HG02678 (cell line): Measurements from ENCODE around the gene TSNAX.
"Not testable (repeated sequence)": the region's sequence is repeated elsewhere in the genome, so short reads cannot be mapped to it uniquely, and the experiment has no call there.

Experiments used
- ATAC-seq: cut with Tn5 transposase; IDR thresholded peaks from one replicate; pipeline ENCODE4 v1.9.1; 2021; ENCODE audit warnings: mild to moderate bottlenecking, moderate library complexity; ENCODE audit not compliant: unreplicated experiment

TSNAX gene

DNA sequence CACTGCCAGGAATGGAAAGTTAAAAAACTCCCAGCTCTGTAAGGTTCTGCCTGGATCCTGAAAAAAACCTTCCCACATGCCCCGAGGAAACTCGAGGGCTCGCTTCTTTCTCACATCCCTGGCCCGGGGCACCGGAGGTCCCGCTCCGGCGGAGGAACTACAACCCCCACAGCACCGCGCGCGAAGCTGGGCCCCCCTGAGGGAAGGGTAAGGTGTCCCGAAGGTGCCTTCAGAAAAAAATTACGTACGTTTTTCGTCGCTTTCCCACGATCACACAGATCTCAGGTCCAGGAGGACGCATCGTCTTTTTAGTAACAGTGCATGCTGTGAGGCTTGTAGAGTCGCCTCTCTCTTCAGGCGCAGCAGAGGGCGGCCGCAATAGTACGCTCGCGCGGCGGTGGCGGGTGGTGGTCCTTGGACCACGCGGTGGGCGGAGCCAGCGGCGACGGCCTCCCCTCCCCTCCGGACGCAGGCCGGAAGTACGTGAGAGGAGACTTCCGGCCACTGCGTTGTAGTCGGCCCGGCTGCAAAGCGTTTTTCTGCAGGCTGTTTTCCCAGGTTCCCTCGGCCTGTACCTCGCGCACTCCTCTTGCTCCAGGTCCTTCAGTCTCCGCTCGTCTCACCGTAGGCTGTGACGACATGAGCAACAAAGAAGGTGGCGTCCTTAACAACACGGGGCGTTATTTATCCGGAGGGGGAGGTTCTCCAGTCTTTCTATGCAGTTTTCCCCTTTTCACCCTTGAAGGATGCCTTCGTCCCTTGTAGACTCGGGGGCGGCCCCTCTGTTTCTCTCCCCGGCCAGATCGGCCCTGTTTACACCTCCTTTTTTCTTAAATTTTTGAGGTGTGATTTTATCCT lies at the start of gene TSNAX:
Gene TSNAX (plus strand): TSS at position 498 of the 858 bp plus-strand sequence. CDS start 142 bp downstream, at position 640.
- peak; percentile 97 for ATAC-seq

DNA sequence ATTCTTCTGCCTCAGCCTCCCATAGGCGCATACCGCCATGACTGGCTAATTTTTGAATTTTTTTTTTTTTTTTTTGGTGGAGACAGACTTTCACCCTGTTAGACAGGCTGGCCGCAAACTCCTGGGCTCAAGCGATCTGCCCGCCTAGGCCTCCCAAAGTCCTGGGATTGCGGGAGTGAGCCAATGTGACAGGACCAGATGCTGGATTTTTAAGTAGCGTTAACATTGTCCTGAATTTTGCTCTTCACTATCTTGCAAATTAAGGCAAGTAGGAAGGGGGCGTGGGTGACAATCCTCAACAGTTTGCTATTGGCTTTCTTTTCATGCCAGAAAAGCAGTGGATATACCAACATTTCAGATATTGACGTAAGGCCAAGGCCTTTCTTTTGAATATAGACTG lies 49.7 kb upstream of the TSNAX start:
- ATAC-seq: no peak

DNA sequence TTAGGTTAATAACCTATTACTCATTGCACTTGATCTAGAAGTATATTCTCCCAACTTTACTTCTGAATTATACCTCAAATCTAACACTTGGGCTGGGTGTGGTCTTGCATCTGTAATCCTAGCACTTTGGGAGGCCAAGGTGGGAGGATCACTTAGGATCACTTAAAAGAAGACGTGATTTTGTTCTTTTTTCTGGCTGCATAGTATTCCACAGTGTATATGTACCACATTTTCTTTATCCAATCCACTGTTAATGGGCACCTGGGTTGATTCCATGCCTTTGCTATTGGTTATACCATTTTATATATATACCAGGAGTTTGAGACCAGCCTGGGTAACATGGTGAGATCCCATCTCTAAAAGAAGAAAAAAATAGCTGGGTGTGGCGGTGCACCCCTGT lies 48.5 kb upstream of the TSNAX start:
- no peak for ATAC-seq

GRCh38 chr1:231481289-231481688 lies 47.2 kb upstream of the TSNAX start:
- ATAC-seq: no peak

DNA sequence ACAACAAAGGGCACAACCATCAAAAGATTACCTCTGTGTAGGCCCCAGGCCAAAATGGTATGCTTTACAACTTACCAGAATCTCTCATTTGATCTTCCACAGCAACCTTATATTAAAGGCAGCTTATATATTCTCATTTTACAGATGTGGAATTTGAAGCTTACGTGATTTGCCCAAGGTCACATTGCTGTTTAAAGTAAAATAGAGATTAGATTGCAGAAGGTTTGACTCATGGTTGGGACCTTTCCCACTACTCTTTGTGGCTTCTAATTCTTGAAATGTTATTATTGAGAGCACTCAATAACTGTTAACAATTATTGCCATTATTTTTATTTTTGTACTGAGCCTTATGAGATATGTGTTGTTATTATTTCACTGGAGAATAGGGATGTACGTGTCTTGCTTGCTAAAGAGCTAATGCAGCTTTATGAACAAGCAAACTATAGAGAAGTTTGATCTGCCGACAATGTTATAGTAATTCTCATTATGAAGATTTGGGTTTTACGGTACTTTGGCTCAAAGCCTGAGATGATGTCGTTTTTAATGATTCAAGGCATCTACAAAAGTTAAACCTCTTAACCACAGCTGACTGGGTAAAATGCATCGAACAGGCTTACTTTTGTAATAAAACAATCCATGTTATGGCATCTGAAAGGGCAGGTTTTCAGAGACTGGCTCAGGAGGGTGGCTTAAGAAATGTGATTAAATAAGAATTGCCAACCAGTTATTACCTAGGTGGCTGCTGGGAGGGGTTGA lies 43.3 kb upstream of the TSNAX start:
- no peak for ATAC-seq

- ATAC-seq: no peak
Measured at GRCh38 chr1:231487019-231487418, 41.5 kb upstream of the TSNAX start.

- ATAC-seq: no peak
Measured at GRCh38 chr1:231487910-231488309, 40.6 kb upstream of the TSNAX start.

- no peak for ATAC-seq
Measured at GRCh38 chr1:231493421-231494185, 34.9 kb upstream of the TSNAX start.

GRCh38 chr1:231494439-231495110 lies 33.9 kb upstream of the TSNAX start:
- no peak for ATAC-seq

- no peak for ATAC-seq
Measured at GRCh38 chr1:231497629-231498152, 30.8 kb upstream of the TSNAX start.

GRCh38 chr1:231499148-231499763 lies 29.2 kb upstream of the TSNAX start:
- ATAC-seq: no peak

DNA sequence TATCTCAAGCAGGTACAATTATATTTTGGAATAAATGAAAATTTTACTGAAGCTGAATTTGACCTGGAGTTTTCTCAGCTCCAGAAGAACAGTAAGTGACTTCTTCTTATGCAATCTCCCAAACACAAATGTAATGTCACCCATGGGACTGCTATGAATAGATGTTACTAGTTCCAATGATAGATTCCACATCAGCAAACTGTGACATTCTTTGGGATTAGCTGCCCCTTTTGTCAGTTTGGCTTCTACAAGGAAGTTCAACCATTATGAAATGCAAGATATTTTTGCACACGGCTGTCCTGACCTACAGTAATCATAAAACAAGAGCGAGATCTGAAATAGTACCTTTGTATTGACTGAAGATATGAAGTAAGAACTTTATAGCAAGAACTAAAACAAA lies 27.8 kb upstream of the TSNAX start:
- ATAC-seq: no peak

DNA sequence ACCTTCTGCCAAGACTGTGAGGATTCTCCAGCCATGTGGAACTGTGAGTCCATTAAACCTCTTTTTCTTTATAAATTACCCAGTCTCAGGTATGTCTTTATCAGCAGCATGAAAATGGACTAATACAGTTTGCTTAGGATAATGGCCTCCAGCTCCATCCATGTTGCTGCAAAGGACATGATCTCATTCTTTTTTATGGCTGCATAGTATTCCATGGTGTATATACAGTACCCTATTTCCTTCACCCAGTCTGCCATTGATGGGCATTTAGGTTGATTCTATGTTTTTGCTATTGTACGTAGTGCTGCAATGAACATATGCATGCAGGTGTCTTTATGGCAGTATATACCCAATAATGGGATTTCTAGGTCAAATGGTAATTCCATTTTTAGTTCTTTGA lies 25.3 kb upstream of the TSNAX start:
- not testable (repeated sequence) for ATAC-seq

GRCh38 chr1:231507476-231508355 lies 20.8 kb upstream of the TSNAX start:
- peak; percentile 74 for ATAC-seq

GRCh38 chr1:231508497-231508896 lies 20.0 kb upstream of the TSNAX start:
- no peak for ATAC-seq

DNA sequence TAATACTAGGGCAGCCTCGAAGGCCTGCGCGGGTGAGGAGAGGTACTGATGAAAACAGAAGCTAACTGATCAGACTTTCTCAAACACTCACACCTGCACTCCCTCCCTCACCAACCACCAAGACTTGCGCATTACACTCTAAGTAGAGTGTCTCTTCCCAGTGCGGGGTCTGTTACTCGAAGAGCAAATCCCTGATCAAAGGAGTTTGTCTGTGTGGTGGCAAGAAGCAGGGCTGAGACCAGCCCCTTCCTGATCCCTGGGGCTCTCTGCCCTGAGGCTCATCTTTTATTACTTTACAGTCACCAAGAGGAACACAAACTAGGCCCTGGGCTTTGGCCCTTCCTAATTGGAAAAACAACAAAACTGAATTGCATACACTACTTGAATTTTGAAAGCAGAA lies 19.5 kb upstream of the TSNAX start:
- no peak for ATAC-seq

GRCh38 chr1:231512147-231512698 lies 16.2 kb upstream of the TSNAX start:
- no peak for ATAC-seq

- ATAC-seq: no peak
Measured at GRCh38 chr1:231515748-231516147, 12.7 kb upstream of the TSNAX start.

DNA sequence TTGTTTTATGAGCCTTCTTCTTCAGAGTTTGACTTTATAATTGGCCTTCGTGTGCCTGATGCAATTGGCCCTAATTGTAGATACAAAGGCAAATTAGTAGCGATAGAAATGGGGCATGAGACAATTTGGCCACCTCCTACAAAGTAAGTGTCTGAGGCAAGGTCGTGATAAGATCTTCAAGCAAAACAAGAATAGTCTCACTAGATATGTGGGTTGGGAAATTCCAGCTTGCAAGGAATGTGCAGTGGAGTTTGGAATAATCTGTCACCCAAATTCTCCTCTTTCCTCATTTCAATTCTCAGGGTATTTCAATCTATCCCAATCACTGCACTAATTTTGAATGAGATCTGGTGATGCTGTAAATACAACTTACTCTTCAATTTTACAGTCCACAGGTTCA lies 11.4 kb upstream of the TSNAX start:
- ATAC-seq: no peak
